ENCODE data around the gene LANCL2.
"Not testable (repeated sequence)": the region's sequence is repeated elsewhere in the genome, so short reads cannot be mapped to it uniquely, and the experiment has no call there.

The LANCL2 gene

DNA sequence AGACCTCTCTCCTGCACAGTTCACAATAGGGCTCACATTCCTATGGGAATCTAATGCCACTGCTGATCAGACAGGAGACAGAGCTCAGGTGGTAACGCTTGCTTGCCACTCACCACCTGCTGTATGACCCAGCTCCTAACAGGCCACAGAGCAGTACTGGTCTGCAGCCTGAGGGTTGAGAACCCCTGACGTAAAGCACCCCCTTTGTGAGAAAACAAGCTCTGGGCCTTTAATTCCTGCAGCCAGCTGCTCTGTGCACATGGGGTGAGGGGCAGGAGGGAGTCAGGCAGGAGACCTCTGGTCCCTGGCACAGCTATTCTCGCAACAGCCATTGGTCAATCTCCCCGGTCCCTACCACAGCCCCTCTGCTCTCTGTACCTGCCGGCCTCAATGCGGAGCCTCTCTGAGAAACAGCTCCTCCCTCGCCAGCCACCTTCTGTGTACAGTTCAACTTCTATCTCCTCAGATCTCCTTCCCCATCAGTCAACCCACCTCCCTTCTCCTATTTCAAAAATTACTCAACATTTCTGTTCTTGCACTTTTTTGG is 102.0 kb downstream of the LANCL2 start:
- in situ Hi-C loops (cut with MboI; ENCODE audit: low sequenced_read_pairs): no loop called here

DNA sequence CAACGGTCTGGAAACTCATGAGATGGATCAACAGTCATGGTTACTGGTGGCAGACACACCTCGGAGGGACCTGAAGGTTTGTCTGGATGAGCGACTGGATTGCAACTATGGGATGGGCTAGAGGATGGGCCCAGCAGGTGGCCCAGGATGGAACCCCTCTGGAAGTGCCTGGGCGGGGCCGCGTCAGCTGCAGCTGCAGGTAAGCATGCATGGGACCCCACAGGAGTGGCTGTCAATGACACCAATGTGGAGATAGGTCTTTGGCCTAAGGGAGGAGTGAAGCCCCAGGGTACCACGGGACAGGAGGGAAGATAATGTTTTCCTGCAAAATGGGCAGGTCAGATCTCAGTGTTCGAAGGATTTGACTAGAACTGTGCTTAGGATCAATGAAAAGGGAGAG is 103.4 kb downstream of the LANCL2 start:
- in situ Hi-C loops (cut with MboI; ENCODE audit: low sequenced_read_pairs): no loop called here

DNA sequence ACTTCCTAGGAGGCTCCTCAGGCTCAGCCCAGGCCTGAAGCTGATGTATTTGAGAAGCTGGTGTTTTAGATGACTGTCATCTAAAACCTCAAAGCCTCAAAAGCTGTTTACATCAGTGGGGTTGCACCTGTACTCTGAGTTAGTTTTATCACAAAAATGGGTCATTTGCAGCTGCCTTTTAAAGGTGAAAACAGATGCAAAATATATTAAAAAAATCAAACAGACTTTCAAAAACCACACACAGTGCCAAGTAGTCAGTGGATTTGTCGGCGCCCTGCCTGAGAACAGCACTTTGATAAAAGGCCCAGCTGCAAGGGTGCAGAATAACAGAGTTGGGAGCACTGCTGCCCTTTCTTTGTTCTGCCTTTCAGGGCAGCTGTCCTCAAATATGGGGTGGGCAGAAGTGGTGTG is 104.1 kb downstream of the LANCL2 start:
- in situ Hi-C loops (cut with MboI; ENCODE audit: low sequenced_read_pairs): no loop called here

DNA sequence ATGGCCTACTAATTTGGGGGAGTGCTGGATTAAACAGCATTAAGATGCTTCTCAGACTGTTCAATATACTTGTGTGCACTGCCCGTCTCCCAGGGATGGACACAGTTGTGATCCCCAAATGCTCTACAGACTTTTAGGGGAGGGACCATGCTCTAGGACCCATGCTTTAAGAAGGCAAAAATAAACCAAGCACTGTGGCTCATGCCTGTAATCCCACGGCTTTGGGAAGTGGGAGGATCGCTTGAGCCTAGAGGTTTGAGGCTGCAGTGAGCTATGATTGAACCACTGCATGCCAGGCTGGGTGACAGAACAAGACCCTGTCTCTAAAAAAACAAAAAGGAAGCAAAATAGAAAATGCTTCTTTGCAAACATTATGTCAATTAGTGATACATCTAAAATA is 104.6 kb downstream of the LANCL2 start:
- in situ Hi-C loops (cut with MboI; ENCODE audit: low sequenced_read_pairs): no loop called here

DNA sequence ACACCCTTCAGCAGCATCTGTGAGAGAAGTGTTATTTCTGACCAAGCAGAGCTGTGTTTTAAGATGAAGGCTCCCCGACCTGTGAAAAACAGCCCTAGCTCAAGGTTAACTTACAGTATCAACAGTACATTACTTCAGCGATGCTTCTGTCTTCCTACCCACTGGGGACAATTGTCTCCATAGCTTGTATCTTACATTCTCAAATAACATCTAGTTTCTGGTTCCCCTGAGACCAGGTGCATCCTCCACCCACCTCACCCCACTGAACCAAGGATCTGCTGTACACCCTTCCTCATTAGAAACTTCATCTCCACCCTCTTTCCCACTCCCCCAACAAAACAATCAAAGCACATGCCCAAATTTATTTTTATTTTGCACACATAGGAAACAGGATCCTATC is 105.1 kb downstream of the LANCL2 start:
- in situ Hi-C loops (cut with MboI; ENCODE audit: low sequenced_read_pairs): no loop called here

DNA sequence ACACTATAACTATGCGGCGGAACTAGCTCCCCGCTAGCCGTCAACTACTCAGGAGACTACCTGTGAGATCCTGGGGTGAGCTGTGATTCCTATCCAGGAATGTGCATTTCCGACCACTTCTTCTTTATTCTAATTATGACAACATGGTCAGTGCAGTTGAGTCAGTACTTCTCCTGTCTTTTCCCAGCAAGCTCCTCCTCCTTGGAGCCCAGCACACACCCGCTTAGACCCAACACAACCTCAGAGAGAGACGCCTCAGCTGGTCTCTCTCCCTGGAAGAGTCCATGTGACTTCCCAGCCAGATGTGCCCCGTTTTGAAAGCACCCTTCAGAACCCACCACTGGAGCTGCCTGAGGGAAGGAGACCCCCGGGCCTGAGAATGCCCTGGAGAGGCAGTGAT is 106.5 kb downstream of the LANCL2 start:
- in situ Hi-C loops (cut with MboI; ENCODE audit: low sequenced_read_pairs): not testable (repeated sequence)

DNA sequence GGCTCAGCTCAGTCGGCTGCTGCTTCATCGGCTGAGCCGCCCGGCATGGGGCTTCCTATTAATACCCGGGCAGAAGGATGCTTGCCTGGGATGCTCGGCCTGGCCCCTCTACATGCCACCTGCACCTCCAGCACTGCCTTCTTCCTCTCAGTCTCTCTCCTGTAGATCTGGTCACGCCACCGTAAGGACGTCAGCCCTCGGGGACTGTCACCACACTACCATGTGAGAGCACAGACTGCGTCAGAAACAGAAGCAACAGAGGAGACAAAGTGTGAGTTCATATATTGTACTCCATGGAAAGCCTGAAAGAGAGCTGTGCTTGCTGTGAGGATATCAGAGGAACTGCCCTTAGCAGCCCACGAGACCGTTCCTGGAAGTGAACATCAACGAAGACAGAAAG is 107.3 kb downstream of the LANCL2 start:
- in situ Hi-C loops (cut with MboI; ENCODE audit: low sequenced_read_pairs): not testable (repeated sequence)

DNA sequence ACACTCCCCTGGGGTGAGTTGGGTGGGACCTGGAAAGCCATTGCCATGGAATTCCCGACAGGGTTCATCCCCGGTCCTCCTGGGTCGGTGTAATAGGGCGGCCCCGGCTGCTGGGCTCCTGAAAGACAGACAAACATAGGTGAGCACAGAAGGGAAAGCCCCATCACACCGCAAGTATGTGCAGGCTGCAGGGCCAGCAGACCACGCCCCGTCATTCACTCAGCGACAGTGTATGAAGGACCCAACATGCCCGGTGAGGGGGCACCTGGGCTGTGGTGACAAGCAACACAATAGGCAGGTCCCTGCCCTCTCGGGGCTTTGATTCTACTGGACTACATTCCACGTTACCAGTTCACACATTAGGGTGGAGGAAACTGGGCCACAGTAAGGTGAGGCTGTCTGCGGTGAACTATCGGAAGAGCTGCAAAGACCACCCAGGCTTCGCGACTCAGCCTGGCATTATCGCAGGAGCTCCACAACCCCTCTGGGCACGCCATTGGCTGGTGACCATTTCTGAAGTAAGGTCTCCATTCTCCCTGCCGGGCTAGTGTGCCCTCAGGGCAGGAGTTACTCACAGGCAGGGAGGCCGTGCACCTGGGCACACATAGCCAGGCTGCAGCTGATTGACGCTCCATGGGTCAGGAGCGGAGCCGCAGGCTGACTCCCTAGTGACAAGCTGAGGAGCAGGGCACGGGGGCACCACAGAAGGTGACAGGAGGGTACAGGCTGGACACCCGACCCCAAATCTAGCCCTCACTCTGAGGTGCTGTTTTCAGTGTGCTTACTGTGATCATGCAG is 108.0 kb downstream of the LANCL2 start:
- in situ Hi-C loops (cut with MboI; ENCODE audit: low sequenced_read_pairs): no loop called here

DNA sequence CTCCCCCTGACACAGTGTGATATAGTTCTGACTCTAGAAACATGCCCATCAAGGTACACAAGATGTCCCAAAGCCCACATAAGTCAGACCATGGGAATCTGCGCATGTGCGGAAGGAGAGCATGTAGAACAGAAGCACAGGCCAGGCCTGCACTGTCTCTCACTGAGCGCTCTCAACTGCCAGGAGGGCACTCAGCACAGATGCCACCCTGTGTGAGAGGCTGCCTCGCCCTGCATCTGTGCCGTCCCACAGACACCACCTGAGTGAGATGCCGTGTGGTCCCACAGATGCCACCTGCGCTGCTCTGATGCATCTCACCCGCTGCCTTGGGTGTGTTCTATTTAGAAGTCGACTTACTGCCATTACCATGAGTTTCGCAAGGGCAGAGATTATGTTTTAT is 108.8 kb downstream of the LANCL2 start:
- in situ Hi-C loops (cut with MboI; ENCODE audit: low sequenced_read_pairs): no loop called here

DNA sequence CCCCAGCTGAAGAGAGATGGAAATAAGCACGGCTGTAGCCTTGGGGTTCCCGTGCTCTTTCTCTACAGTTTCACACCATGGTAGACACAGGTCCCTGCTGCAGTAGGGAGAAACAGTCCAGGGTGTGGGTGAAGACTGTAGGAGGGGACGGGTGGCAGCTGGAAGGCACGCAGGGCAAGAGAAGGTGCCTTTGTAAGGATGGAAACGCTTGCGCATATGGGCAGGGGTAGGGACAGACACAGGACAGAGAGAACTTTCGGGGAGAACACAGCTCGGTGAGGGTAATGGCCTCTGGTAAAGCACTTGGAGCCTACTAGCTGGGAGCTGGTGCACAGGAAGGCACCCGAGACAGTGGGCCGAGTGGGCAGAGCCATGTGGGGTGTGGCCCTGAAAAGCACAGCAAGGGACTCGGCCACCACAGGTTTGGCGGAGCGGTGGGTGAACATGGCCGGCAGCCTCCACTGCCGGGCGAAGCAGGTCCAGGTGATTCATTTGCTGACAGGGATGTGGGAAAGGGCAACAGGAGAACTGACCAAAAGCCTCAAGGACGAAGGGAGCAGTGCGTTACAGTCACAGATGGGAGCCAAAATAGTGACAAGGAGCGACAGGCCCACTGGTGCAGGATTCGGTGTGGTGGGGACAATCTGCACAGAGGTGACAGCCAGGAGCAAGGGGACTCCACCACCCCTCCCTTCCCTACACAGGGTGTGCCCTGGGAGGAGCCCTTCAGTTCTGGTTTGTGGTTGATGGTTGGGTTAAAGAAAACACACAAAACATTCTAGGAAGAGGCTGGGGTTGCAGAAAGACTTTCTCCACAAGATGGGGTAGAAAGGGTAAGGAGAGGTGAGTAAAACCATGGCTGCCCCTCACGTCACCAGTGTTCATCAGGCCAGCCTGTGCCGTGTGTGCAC is 110.1 kb downstream of the LANCL2 start:
- in situ Hi-C loops (cut with MboI; ENCODE audit: low sequenced_read_pairs): no loop called here

DNA sequence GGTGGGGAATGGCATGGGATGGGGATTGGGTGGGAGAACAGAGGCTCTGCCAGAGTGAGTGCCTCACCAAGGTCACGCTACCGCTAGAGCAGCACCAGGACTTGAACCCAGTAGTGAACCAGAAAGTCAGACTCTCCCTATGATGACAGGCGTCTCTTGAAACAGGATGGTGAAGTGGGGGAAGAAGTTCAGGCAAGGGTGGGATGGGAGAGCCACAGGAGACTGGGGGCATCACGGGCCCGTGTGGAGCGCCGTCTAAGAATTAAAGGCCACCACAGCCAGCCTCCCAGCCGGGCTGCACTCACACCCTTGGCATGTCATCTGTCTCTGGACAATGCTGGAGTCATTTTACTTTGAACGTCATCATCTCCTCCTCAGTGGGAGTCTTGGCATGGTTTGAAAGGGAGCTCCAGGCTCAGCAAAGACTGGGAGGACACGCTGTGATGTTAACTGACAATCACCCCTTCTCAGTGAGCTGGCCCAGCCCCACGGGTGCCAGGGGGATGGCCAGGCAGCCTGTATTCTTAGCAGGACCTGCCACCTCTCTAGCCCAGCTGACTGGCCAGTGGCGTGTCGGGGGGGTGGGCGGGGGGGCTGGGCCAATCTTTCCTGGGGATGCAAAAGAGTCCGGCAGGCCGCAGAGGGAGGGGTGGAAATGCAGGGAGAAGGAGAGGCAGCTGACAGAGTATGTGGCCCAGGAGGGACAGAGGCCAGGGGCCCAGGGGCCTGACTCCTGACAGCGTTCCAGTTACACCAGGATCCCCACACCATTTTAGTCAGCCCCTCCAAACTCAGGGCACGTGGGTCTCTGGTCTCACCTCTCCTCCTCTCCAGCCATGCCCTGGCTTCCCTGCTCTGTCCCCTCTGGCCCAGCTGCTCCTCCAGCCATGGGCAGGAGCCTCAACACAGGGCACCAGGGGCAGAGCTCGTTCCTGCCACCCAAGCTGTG is 111.0 kb downstream of the LANCL2 start:
- in situ Hi-C loops (cut with MboI; ENCODE audit: low sequenced_read_pairs): no loop called here

DNA sequence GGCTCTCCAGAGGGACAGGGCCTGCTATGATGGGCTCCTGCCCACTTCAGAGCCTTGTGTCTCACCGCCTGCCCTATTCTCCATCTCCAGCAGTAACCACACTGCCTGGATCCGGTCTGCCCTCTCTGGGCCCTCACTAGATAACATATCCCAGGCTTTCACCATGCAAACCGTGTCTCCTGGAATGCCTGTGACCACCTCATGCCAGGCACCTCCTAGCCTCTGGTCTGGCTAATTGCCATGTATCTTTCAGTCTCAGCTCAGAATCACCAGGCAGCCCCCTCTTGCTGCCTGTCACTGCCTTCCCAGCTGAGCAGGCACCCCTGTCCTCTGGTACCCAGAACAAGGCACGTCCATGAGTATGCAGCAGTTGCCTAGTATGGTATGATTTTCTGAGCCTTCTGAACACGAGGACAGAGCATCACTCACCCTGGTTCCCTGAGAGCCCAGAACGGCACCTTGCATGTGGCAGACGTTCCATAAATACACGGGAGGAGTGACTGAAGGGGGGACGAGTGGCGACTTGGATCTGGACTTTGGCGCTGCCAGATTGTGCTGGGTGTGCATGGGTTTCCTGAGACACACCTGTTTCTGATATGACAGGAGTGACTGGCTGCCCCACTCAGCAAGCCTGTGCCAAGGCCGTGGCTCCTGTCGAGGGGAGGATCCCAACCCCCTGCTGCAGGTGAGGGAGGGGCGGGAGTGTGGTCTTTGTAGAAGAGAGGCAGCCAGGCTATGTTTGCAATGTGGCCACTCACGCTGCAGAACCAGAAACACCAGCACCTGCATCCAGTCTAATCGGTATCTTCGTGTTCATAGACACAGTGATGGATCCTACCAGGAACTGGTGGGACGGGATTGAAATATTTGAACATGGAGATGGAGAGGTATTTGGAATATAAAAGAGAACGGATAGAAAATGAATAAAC is 112.0 kb downstream of the LANCL2 start:
- in situ Hi-C loops (cut with MboI; ENCODE audit: low sequenced_read_pairs): no loop called here

DNA sequence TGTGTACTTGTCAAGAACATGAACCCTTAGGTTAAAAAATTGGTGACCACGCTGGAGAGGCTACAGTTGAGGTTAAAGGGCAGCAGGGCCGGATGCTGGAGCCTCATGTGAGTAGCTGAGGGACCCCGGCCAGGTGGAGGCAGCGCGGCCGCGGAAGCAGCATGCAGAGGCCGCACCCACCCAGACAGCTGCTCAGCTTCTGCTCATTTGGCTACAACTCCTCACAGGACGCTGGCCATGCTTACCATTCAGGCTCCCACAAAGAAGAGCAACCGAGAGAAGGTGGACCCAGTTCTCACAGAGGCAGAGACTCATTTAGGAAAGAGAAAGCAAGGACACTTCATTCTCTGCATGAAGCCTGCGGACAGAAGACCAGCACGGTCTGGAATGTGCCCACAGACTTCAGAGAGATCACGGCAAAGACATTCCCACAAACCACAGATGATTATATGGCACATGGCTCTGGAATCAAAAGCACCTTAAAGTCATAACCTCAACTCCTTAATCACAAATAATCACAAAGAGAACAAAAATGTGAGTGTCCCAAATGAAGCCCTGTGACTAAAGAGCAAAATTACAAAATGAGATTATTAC is 112.7 kb downstream of the LANCL2 start:
- in situ Hi-C loops (cut with MboI; ENCODE audit: low sequenced_read_pairs): no loop called here

DNA sequence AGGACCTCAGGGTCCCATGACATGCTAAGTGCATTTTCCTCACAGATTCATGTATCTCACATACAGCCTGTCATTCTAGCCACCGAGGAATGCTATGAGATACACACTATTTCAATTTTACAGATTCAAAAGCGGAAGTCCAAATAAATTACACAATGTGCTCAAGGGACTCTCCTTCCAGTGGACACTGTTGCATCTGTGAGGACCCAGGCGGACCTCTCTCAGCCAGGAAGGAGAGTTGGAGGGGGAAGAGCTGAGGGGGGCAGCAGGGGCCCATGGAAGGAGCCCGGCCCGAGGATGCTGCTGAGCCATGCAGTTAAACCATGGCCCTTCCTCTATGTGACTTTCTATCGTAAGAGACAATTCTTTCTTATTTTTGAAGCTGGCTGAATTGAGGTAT is 113.6 kb downstream of the LANCL2 start:
- in situ Hi-C loops (cut with MboI; ENCODE audit: low sequenced_read_pairs): no loop called here

DNA sequence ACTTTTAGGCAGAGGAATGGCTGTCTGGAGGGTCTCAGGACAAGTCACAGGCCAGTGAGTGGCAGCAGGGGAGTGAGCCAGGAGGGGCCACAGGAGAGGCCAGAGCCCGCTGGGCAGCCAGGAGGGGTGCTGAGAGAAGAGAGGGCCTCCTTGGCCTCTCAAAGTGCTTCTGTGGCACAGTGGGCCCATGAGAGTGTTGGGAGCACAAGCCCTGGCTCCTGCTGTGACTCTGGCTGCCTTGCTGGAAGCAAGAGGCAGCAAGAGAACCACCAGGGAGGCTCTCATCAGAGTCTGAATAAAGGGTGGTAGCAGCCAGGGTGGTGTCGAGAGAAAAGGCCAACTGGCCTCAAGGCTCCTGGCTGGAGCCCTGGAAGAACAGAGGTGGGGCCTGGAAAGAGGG is 116.0 kb downstream of the LANCL2 start:
- in situ Hi-C loops (cut with MboI; ENCODE audit: low sequenced_read_pairs): no loop called here

DNA sequence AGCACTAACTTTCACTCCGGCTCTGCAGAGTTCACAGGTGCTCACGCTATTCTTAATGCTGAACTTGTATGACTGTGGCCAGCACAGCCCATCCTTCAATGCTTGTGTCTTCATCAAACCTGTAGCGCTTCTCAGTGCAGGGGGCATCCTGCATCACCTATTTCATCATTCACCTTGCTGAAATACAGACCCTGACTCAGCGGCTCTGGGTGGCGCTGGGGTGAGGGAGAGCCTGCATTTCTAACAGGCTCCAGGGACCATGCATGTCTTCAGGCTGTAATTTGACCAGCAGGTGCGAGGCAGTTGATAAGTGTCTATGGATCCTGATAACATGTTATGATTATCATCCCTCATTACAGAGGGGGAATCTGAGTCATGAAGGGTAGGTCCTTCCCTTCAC is 117.9 kb downstream of the LANCL2 start:
- in situ Hi-C loops (cut with MboI; ENCODE audit: low sequenced_read_pairs): no loop called here

Measured in HL-60/S4 treated with retinoic acid at 250 ng/mL for 4 days and 3 days (cell line).